HEK293 (cell line): ENCODE data around the gene AQP5.

ENCODE experiments used
- BCL11A ChIP-seq: fragments of 450-650 bp; formaldehyde crosslinking; IDR thresholded peaks from 2 replicates; pipeline ENCODE4 v1.5.1; 2016; ENCODE audit warnings: low read depth, missing biosample characterization, missing genetic modification characterization
- HOXD13 ChIP-seq: sonication (generic); formaldehyde crosslinking; IDR thresholded peaks from 2 replicates; pipeline ENCODE4 v1.8.0; 2022; ENCODE audit warnings: missing genetic modification reagents, borderline replicate concordance
- KLF8 ChIP-seq: fragments of 450-650 bp; formaldehyde crosslinking; IDR thresholded peaks from 2 replicates; pipeline ENCODE4 v1.5.1; 2016; ENCODE audit warnings: missing biosample characterization, missing genetic modification characterization
- PRDM1 ChIP-seq: fragments of 450-650 bp; formaldehyde crosslinking; IDR thresholded peaks from 2 replicates; pipeline ENCODE4; 2016; ENCODE audit warnings: missing biosample characterization, missing genetic modification characterization
- SALL2 ChIP-seq: fragments of 450-650 bp; formaldehyde crosslinking; IDR thresholded peaks from 2 replicates; pipeline ENCODE4 v1.5.0; 2017; ENCODE audit warnings: missing biosample characterization, mild to moderate bottlenecking, missing genetic modification characterization, borderline replicate concordance
- SETDB1 ChIP-seq: IDR thresholded peaks from one replicate; pipeline ENCODE4 v1.6.1; 2017; ENCODE audit warnings: mild to moderate bottlenecking, low read length, moderate library complexity, mixed read lengths; ENCODE audit not compliant: insufficient read length
- SP2 ChIP-seq: fragments of 450-650 bp; formaldehyde crosslinking; IDR thresholded peaks from 2 replicates; pipeline ENCODE4 v1.5.1; 2016; ENCODE audit warnings: missing biosample characterization, missing genetic modification characterization
- SP3 ChIP-seq: fragments of 450-650 bp; formaldehyde crosslinking; IDR thresholded peaks from 2 replicates; pipeline ENCODE4 v1.5.1; 2016; ENCODE audit warnings: missing biosample characterization, missing genetic modification characterization
- YY2 ChIP-seq: fragments of 450-650 bp; formaldehyde crosslinking; IDR thresholded peaks from 2 replicates; pipeline ENCODE4 v1.5.1; 2016; ENCODE audit warnings: missing biosample characterization, missing genetic modification characterization
- ZBTB26 ChIP-seq: fragments of 450-650 bp; formaldehyde crosslinking; optimal IDR thresholded peaks from 2 replicates; pipeline ENCODE3; 2016; ENCODE audit warnings: missing biosample characterization, mild to moderate bottlenecking, missing genetic modification characterization
- ZBTB7A ChIP-seq: fragments of 450-650 bp; formaldehyde crosslinking; IDR thresholded peaks from 2 replicates; pipeline ENCODE4 v1.5.1; 2016; ENCODE audit warnings: low read depth, missing biosample characterization, missing genetic modification characterization
- ZNF155 ChIP-seq: fragments of 450-650 bp; formaldehyde crosslinking; IDR thresholded peaks from 2 replicates; pipeline ENCODE4 v1.5.1; 2016; ENCODE audit warnings: missing biosample characterization, missing genetic modification characterization
- ZNF24 ChIP-seq: fragments of 450-650 bp; formaldehyde crosslinking; IDR thresholded peaks from 2 replicates; pipeline ENCODE4 v1.5.1; 2016; ENCODE audit warnings: missing biosample characterization, missing genetic modification characterization
- ZNF280C ChIP-seq: fragments of 450-650 bp; formaldehyde crosslinking; IDR thresholded peaks from 2 replicates; pipeline ENCODE4 v1.5.1; 2016; ENCODE audit warnings: missing biosample characterization, missing genetic modification characterization
- ZNF280D ChIP-seq: fragments of 450-650 bp; formaldehyde crosslinking; IDR thresholded peaks from 2 replicates; pipeline ENCODE4 v1.5.1; 2016; ENCODE audit warnings: missing biosample characterization, missing genetic modification characterization
- ZNF335 ChIP-seq: fragments of 450-650 bp; formaldehyde crosslinking; conservative IDR thresholded peaks from 2 replicates; pipeline ENCODE4 v1.5.1; 2016; ENCODE audit warnings: missing biosample characterization, missing genetic modification characterization
- ZNF350 ChIP-seq: fragments of 450-650 bp; formaldehyde crosslinking; IDR thresholded peaks from 2 replicates; pipeline ENCODE4 v1.5.0; 2017; ENCODE audit warnings: missing biosample characterization, mild to moderate bottlenecking, missing genetic modification characterization
- ZNF354C ChIP-seq: fragments of 450-650 bp; formaldehyde crosslinking; IDR thresholded peaks from 2 replicates; pipeline ENCODE4 v1.5.1; 2016; ENCODE audit warnings: missing biosample characterization, missing genetic modification characterization, low read depth, borderline replicate concordance
- ZNF473 ChIP-seq: fragments of 450-650 bp; formaldehyde crosslinking; IDR thresholded peaks from 2 replicates; pipeline ENCODE4 v1.5.1; 2017; ENCODE audit warnings: missing biosample characterization, missing genetic modification characterization
- ZNF48 ChIP-seq: fragments of 450-650 bp; formaldehyde crosslinking; IDR thresholded peaks from 2 replicates; pipeline ENCODE4 v1.5.1; 2016; ENCODE audit warnings: missing biosample characterization, missing genetic modification characterization
- ZNF488 ChIP-seq: fragments of 450-650 bp; formaldehyde crosslinking; IDR thresholded peaks from 2 replicates; pipeline ENCODE4 v1.5.1; 2016; ENCODE audit warnings: missing biosample characterization, missing genetic modification characterization
- ZNF501 ChIP-seq: fragments of 450-650 bp; formaldehyde crosslinking; IDR thresholded peaks from 2 replicates; pipeline ENCODE4 v1.5.1; 2016; ENCODE audit warnings: missing biosample characterization, missing genetic modification characterization
- ZNF518A ChIP-seq: fragments of 450-650 bp; formaldehyde crosslinking; conservative IDR thresholded peaks from 2 replicates; pipeline ENCODE4 v1.5.1; 2016; ENCODE audit warnings: low read depth, missing biosample characterization, missing genetic modification characterization
- ZNF521 ChIP-seq: fragments of 450-650 bp; formaldehyde crosslinking; IDR thresholded peaks from 2 replicates; pipeline ENCODE4 v1.5.1; 2017; ENCODE audit warnings: missing biosample characterization, mild to moderate bottlenecking, missing genetic modification characterization
- ZNF585B ChIP-seq: fragments of 450-650 bp; formaldehyde crosslinking; IDR thresholded peaks from 2 replicates; pipeline ENCODE4 v1.5.1; 2016; ENCODE audit warnings: missing biosample characterization, missing genetic modification characterization
- ZNF610 ChIP-seq: fragments of 450-650 bp; formaldehyde crosslinking; IDR thresholded peaks from 2 replicates; pipeline ENCODE4 v1.5.1; 2016; ENCODE audit warnings: missing biosample characterization, missing genetic modification characterization, borderline replicate concordance
- ZNF654 ChIP-seq: fragments of 450-650 bp; formaldehyde crosslinking; IDR thresholded peaks from 2 replicates; pipeline ENCODE4 v1.5.1; 2016; ENCODE audit warnings: low read depth, missing biosample characterization, missing genetic modification characterization
- ZNF670 ChIP-seq: fragments of 450-650 bp; formaldehyde crosslinking; IDR thresholded peaks from 2 replicates; pipeline ENCODE4 v1.5.1; 2016; ENCODE audit warnings: missing biosample characterization, missing genetic modification characterization, low read depth

The AQP5 gene

GRCh38 chr12:49945394-49946080 is 16.1 kb upstream of the AQP5 start (continued):
- TF ChIP-seq ZNF280D (no peak), ZBTB26 (tag by site-specific recombination) (no peak), SALL2 (tag by site-specific recombination) (no peak), PRDM1 (peak; percentile 85), ZNF501 (tag by site-specific recombination) (peak; percentile 82; the same call in 1 of the 2 replicates), ZNF585B (tag by site-specific recombination) (no peak), KLF8 (tag by site-specific recombination) (peak; percentile 57; the same call in 1 of the 2 replicates), ZNF350 (no peak), ZNF335 (tag by site-specific recombination) (peak; percentile 67), ZNF518A (tag by site-specific recombination) (no peak), SETDB1 (no peak), HOXD13 (no peak), ZNF610 (tag by site-specific recombination) (no peak), SP2 (0 out of 2 replicates have a peak, but pooled peaks have one; percentile 17), ZNF354C (tag by site-specific recombination) (no peak), ZNF654 (peak; percentile 40; the same call in 1 of the 2 replicates), ZNF521 (no peak), ZNF670 (no peak), ZNF488 (tag by site-specific recombination) (no peak), ZNF48 (tag by site-specific recombination) (no peak), ZBTB7A (no peak), ZNF24 (tag by site-specific recombination) (no peak), SP3 (peak; percentile 32; the same call in 1 of the 2 replicates), ZNF155 (tag by site-specific recombination) (no peak), ZNF280C (tag by site-specific recombination) (no peak), BCL11A (no peak), ZNF473 (tag by site-specific recombination) (no peak), YY2 (0 out of 2 replicates have a peak, but pooled peaks have one; percentile 27)
